ENCODE measurements around the gene NOP10. TPM values are rescaled to one million over a fixed set of nuclear protein-coding genes. Genes with fewer than 3 reads are reported as not detected.
"Not testable (repeated sequence)": the region's sequence is repeated elsewhere in the genome, so short reads cannot be mapped to it uniquely, and the experiment has no call there.

The NOP10 gene
- total and polyA plus RNA-seq, 2 donors from 2014 or later = 92.9 to 383 TPM

- intact Hi-C loops (cut with DNase I) = no loop called here
- H3K9me3 ChIP-seq (ENCODE audit: control insufficient read depth in 2 of 3, insufficient read depth in 1 of 3, low read length in 3 of 3) = no peaks in the 10 kb centered on the region
- FAIRE-seq = no peak
- H3K27ac ChIP-seq (ENCODE audit: low read depth in 2 of 2, low read length in 2 of 2) = no peak overlapping the region
- no peaks in the 10 kb centered on the region for H3K36me3 ChIP-seq (ENCODE audit: control insufficient read depth in 2 of 3, insufficient read depth in 3 of 3, low read length in 3 of 3)
- H3K9ac ChIP-seq (ENCODE audit: low read length in 3 of 3) = no peak overlapping the region
- no peak for DNase-seq
- H3K27me3 ChIP-seq (ENCODE audit: control insufficient read depth, insufficient read depth, low read length) = no peaks in the 10 kb centered on the region
- no peak overlapping the region for H3K4me3 ChIP-seq (ENCODE audit: low read length in 3 of 3)
- no peaks in the 10 kb centered on the region for H3K4me1 ChIP-seq (ENCODE audit: control insufficient read depth in 2 of 3, insufficient read depth in 2 of 3, low read depth in 1 of 3, low read length in 3 of 3)
- no peak for TF ChIP-seq CTCF (IDR thresholded peaks at IDR 0.05; ENCODE audit: borderline replicate concordance, extremely low read depth, insufficient read depth)
These were observed 10.7 kb upstream of the NOP10 start for GRCh38 chr15:34353627-34354026.

DNA sequence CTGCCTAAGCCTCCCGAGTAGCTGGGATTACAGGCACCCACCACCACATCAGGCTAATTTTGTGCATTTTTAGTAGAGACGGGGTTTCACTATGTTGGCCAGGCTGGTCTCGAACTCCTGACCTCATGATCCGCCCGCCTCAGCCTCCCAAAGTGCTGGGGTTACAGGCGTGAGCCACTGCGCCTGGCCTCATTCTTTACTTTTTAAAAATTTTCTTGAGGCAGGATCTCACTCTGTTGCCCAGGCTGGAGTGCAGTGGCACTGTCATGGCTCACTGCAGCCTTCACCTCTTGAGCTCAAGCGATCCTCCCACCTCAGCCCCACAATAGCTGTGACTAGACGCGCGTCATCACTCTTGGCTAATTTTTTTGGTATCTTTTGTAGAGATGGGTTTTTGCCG, 10.1 kb upstream of the NOP10 start:
- intact Hi-C loops (cut with DNase I); H3K27ac ChIP-seq (ENCODE audit: low read depth in 2 of 2, low read length in 2 of 2); H3K36me3 ChIP-seq (ENCODE audit: control insufficient read depth in 2 of 3, insufficient read depth in 3 of 3, low read length in 3 of 3); DNase-seq; H3K27me3 ChIP-seq (ENCODE audit: control insufficient read depth, insufficient read depth, low read length); H3K4me1 ChIP-seq (ENCODE audit: control insufficient read depth in 2 of 3, insufficient read depth in 2 of 3, low read depth in 1 of 3, low read length in 3 of 3); H3K9ac ChIP-seq (ENCODE audit: low read length in 3 of 3); H3K9me3 ChIP-seq (ENCODE audit: control insufficient read depth in 2 of 3, insufficient read depth in 1 of 3, low read length in 3 of 3); H3K4me3 ChIP-seq (ENCODE audit: low read length in 3 of 3); FAIRE-seq: not testable (repeated sequence)

- TF ChIP-seq CTCF (IDR thresholded peaks at IDR 0.05; ENCODE audit: borderline replicate concordance, extremely low read depth, insufficient read depth) = no peak
- H3K27me3 ChIP-seq (ENCODE audit: control insufficient read depth, insufficient read depth, low read length) = no peaks in the 10 kb centered on the region
- intact Hi-C loops (cut with DNase I) = no loop called here
- H3K9me3 ChIP-seq (ENCODE audit: control insufficient read depth in 2 of 3, insufficient read depth in 1 of 3, low read length in 3 of 3) = no peaks in the 10 kb centered on the region
- H3K4me1 ChIP-seq (ENCODE audit: control insufficient read depth in 2 of 3, insufficient read depth in 2 of 3, low read depth in 1 of 3, low read length in 3 of 3) = no peaks in the 10 kb centered on the region
- no peak overlapping the region for H3K27ac ChIP-seq (ENCODE audit: low read depth in 2 of 2, low read length in 2 of 2)
- DNase-seq = no peak
- FAIRE-seq = no peak
- H3K9ac ChIP-seq (ENCODE audit: low read length in 3 of 3) = no peak overlapping the region
- H3K4me3 ChIP-seq (ENCODE audit: low read length in 3 of 3) = no peak overlapping the region
- H3K36me3 ChIP-seq (ENCODE audit: control insufficient read depth in 2 of 3, insufficient read depth in 3 of 3, low read length in 3 of 3) = no peaks in the 10 kb centered on the region
These were observed 6.8 kb upstream of the NOP10 start for GRCh38 chr15:34349769-34350168.

GRCh38 chr15:34348735-34349300, 5.9 kb upstream of the NOP10 start:
- Histone ChIP-seq H3K9me3 (ENCODE audit: control insufficient read depth in 2 of 3, insufficient read depth in 1 of 3, low read length in 3 of 3) (no peaks in the 10 kb centered on the region), H3K4me1 (ENCODE audit: control insufficient read depth in 2 of 3, insufficient read depth in 2 of 3, low read depth in 1 of 3, low read length in 3 of 3) (no peaks in the 10 kb centered on the region), H3K4me3 (ENCODE audit: low read length in 3 of 3) (no peak overlapping the region), H3K36me3 (ENCODE audit: control insufficient read depth in 2 of 3, insufficient read depth in 3 of 3, low read length in 3 of 3) (no peaks in the 10 kb centered on the region), H3K27ac (ENCODE audit: low read depth in 2 of 2, low read length in 2 of 2) (no peak overlapping the region), H3K27me3 (ENCODE audit: control insufficient read depth, insufficient read depth, low read length) (no peaks in the 10 kb centered on the region), H3K9ac (ENCODE audit: low read length in 3 of 3) (no peak overlapping the region)
- FAIRE-seq (no peak), DNase-seq (no peak)
- TF ChIP-seq CTCF (IDR thresholded peaks at IDR 0.05; ENCODE audit: borderline replicate concordance, extremely low read depth, insufficient read depth) = no peak
- intact Hi-C loops (cut with DNase I) = no loop called here
